ENCODE results near the gene MAPK8. TPM values are rescaled to one million over a fixed set of nuclear protein-coding genes. Genes with fewer than 3 reads are reported as not detected.
A peak's percentile ranks its signal among the peaks of the same experiment; 100 is the strongest.

Gene MAPK8
- total and polyA plus RNA-seq, 2 of the 4 experiments (the other 2 are of a cell fraction) = 41.5 to 54.7 TPM

GRCh38 chr10:48461623-48462481 is 155.4 kb downstream of the MAPK8 start:
- WGBS, 2 experiments (ENCODE audit: extremely low coverage in 2 of 2, insufficient read length in 1 of 2) = 70% methylated on average over 2 of the region's 12 CpGs; no CpG with 5 or more reads in 1 of the 2 experiments
- no peak overlapping the region for H3K18ac ChIP-seq (ENCODE audit: low read depth, low read length)
- no peak overlapping the region for H4K91ac ChIP-seq (ENCODE audit: insufficient read depth, low read depth, low read length)
- dilution Hi-C loops (cut with HindIII; ENCODE audit: low sequenced_read_pairs, unreplicated experiment) = no loop called here
- H2BK20ac ChIP-seq (ENCODE audit: low read depth, low read length) = no peak overlapping the region
- no peak overlapping the region for H3K4me3 ChIP-seq (ENCODE audit: insufficient read depth, low read depth, low read length)
- BruUV-seq (replicated peaks) = no TSS peak
- H3K27me3 ChIP-seq (ENCODE audit: control insufficient read depth, insufficient read depth, low read length) = no peaks in the 10 kb centered on the region
- CTCF ChIA-PET = no interaction called here
- in situ Hi-C loops (cut with MboI; ENCODE audit: low sequenced_read_pairs) = no loop called here
- DNase-seq (no peak), ATAC-seq (ENCODE audit: low read depth) (no peak)
- H3K56ac ChIP-seq (ENCODE audit: extremely low read depth, insufficient read depth, low read length) = no peak overlapping the region
- no peak overlapping the region for H2BK15ac ChIP-seq (ENCODE audit: low read depth, low read length)
- no peak overlapping the region for H2BK5ac ChIP-seq (ENCODE audit: low read depth, low read length, poor library complexity, severe bottlenecking)
- H3K4me1 ChIP-seq (ENCODE audit: control insufficient read depth, insufficient read depth, low read length) = peaks cover 6% of the 10 kb centered on the region
- no peak overlapping the region for H3K14ac ChIP-seq (replicated peaks; ENCODE audit: low read depth, low read length)
- no peaks in the 10 kb centered on the region for H3K36me3 ChIP-seq (ENCODE audit: control insufficient read depth, insufficient read depth, low read length)
- TF ChIP-seq MAFK (IDR thresholded peaks at IDR 0.05; ENCODE audit: low read depth, low read length) = 0 out of 2 replicates have a peak, but pooled peaks have one; percentile 5
- no peak for TF ChIP-seq ELK1 (IDR thresholded peaks at IDR 0.05; ENCODE audit: borderline replicate concordance, low read depth, low read length)
- no peak overlapping the region for H3K4ac ChIP-seq (ENCODE audit: low read depth, low read length)
- no peak overlapping the region for H2AK5ac ChIP-seq (ENCODE audit: low read depth, low read length)
- intact Hi-C loops (cut with micrococcal nuclease) = no loop called here
- H3K79me1 ChIP-seq (ENCODE audit: low read depth in 1 of 2, low read length in 2 of 2) = peaks cover 7 to 78% of the 10 kb centered on the region in 2 experiments; a peak in 2 of 4 replicates
- H4K20me1 ChIP-seq (ENCODE audit: insufficient read depth, low read length) = peaks cover 24% of the 10 kb centered on the region
- H3K27ac ChIP-seq (ENCODE audit: insufficient read depth, low read length) = no peak overlapping the region
- no peak overlapping the region for H3K4me2 ChIP-seq (ENCODE audit: low read depth, low read length)
- POLR2A ChIA-PET (ENCODE audit: unreplicated experiment) = no interaction called here
- no peak overlapping the region for H2AK9ac ChIP-seq (replicated peaks; ENCODE audit: low read depth, low read length, poor library complexity)
- H2BK120ac ChIP-seq (ENCODE audit: low read depth, low read length) = no peak overlapping the region
- H3K9me3 ChIP-seq (ENCODE audit: control insufficient read depth, insufficient read depth, low read length) = no peaks in the 10 kb centered on the region
- H2AFZ ChIP-seq (replicated peaks; ENCODE audit: low read length, poor library complexity) = no peak overlapping the region
- peaks cover 6% of the 10 kb centered on the region; the same call in 1 of the 2 replicates for H3K9me1 ChIP-seq (ENCODE audit: insufficient read depth, low read length)
- H3K23ac ChIP-seq (ENCODE audit: low read depth, low read length) = no peak overlapping the region
- no peak overlapping the region for H3K9ac ChIP-seq (ENCODE audit: low read depth, low read length)
- H4K8ac ChIP-seq (ENCODE audit: low read depth in 2 of 2, low read length in 2 of 2) = no peak overlapping the region
- H4K5ac ChIP-seq (ENCODE audit: low read depth, low read length) = no peak overlapping the region

Measured in IMR-90 (cell line).